ENCODE measurements around the gene INAFM1.
A peak's percentile ranks its signal among the peaks of the same experiment; 100 is the strongest.

Gene INAFM1

GRCh38 chr19:47274071-47274890, at the start of gene INAFM1:
Gene INAFM1, plus strand, starts transcription at chr19:47274885. Its CDS starts 35 bp downstream, at chr19:47274920.
- ChIA-PET CTCF (interaction anchor here (0.5 to 5.8 kb wide), 8 partner anchors 13 to 154 kb away, joined by 3 to 88 read pairs (median 5); partner anchors contain the start of gene DHX34), POLR2A (interaction anchor here (0.6 to 4.0 kb wide), 10 partner anchors 12 to 161 kb away, joined by 3 to 27 read pairs (median 4); partner anchors contain the start of genes CCDC9 and ZC3H4)
- H3K4me3 ChIP-seq (ENCODE audit: low read depth, low read length), result peak within 1 kb of the TSS; percentile 85
- TF ChIP-seq CTCF (IDR thresholded peaks at IDR 0.05; ENCODE audit: insufficient read depth, low read length, missing control alignments), result no peak
- no peak for DNase-seq (ENCODE audit: low read depth, low spot score)

DNA sequence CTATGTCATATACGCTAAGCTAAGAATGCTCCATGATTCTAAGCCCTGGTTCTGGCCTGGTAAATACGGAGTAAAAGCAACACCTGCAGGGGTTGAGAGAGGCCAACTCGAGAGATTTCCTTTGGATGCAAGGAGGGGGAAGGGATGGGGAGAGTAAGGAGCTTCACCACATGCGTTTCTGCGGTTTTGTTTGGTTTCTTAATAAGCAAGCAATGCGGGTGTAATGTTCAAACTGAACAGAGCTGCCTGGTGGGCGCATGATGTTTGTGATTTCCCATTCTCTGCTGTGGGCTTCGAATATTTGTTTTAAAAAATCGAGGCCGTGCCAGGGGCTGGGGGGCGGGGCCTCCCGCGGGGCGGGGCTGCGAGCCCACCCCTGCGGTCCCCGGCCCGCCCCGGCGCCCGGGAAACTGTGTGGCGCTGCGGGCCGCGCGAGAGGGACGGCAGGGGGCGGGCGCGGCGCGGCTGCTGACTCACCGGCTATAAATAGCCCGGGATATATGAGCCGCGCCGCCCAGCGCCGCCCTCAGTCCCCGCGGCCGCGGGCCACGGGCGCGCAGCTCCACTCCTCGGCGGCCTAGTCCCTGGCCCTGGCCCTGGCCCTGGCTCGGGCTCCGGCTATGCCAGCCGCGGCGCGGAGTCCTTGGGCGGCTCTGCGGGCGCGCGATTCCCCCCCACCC, 48.8 kb upstream of the INAFM1 start:
- POLR2A ChIA-PET, result interaction anchor here (0.5 to 4.6 kb wide), 21 partner anchors 9 to 265 kb away, joined by 3 to 79 read pairs (median 6); partner anchors contain the start of genes CCDC9 and NPAS1
- TF ChIP-seq CTCF (IDR thresholded peaks at IDR 0.05; ENCODE audit: insufficient read depth, low read length, missing control alignments), result peak; percentile 32
- peak overlapping the region; percentile 95 for H3K4me3 ChIP-seq (ENCODE audit: low read depth, low read length)
- CTCF ChIA-PET, result interaction anchor here (0.8 to 9.0 kb wide), 10 partner anchors 12 to 76 kb away, joined by 3 to 145 read pairs (median 3); partner anchors contain the start of gene CCDC9
- DNase-seq (ENCODE audit: low read depth, low spot score), result no peak

DNA sequence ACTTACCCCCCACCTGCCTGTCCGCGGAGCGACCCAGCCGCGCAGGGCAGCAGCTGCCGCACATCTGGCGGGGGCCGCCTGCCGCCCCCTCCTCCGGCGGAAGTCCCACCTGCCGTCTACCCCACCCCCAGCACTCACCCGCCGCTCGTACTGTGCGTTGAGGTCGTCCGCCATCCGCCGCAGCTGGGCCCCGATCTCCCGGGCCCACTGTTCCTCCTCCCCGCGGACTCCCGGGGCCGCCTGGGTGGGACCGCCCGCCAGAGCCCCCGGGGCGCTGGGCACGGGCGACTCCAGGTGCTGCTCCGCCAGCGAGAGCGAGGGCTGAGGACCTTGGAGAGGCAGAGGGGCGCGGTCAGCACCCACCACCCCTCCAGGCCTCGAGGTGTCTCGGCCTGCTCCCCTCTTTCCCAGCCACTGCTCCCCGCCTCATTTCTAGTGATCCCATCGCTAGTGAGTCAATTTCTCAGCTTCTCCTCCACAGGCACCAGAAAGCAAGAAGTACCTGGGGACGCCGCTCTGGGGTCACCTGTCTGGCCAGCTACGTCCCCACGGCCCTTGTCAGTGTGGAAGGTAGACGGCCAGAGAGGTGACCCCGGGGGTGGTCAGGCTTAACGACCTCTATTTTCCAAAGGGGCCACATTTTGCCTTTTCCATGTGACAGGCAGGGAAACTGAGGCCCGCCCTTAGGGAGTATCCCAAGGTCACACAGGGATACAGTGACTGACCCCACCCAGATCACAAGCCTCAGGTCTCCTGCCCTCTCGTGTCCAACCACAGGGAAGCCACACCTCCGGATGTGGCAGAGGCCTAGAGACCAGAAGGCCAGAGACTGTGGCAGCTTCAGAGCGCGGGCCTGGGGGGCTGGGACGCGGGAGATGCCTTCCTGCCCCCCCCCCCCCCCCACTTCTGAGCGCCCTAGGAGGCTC, 48.0 kb upstream of the INAFM1 start:
- no peak for DNase-seq (ENCODE audit: low read depth, low spot score)
- TF ChIP-seq CTCF (IDR thresholded peaks at IDR 0.05; ENCODE audit: insufficient read depth, low read length, missing control alignments), result no peak
- ChIA-PET CTCF (interaction anchor here (0.8 to 9.0 kb wide), 6 partner anchors 12 to 76 kb away, joined by 3 to 145 read pairs (median 7); no protein-coding TSS in a partner anchor), POLR2A (interaction anchor here (0.6 to 4.6 kb wide), 14 partner anchors 9 to 207 kb away, joined by 3 to 79 read pairs (median 6); partner anchors contain the start of genes CCDC9, NPAS1 and ZC3H4)
- peak overlapping the region; percentile 95 for H3K4me3 ChIP-seq (ENCODE audit: low read depth, low read length)

DNA sequence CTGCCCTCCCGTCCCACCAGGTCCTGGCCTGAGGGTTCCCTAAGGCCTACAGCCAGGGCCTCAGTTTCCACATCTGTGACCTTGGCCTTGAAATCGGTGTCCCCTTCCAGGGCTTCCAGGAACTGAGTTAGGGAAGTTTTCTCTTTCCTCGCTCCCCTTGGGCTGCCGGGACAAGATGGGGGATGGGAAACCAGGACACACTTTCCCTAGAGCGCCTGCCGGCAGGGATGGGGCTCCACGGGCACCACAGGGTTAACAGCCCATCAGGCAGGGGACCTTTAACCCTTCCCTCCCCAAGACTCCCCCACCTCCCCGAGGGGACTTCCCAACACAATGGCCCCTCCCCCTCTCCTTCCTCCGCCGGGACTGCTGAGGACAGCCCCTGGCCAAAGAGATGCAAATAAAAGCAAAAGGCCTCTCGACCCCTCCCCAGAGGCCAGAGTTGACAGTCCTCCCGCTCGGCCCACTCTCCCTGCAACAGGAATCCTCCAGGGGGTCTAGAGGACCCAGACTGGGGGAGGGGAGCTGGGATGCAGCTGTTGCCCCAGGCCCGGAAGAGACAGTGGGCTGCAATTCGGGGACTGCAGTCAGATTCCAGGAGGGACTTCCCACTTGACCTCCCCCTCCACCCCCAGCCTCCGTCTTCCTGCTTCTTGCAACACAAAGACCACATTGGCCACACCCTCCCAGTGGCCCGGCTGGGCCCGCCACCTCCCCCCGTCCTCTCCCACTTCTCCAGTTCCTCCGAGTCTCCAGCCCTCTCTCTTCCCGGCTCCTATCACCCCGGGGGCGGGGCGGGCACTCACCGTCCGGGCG, 47.1 kb upstream of the INAFM1 start:
- POLR2A ChIA-PET, result interaction anchor here (0.8 to 4.6 kb wide), 8 partner anchors 11 to 114 kb away, joined by 3 to 79 read pairs (median 12); partner anchors contain the start of genes CCDC9 and ZC3H4
- DNase-seq (ENCODE audit: low read depth, low spot score), result peak; percentile 76
- no peak for TF ChIP-seq CTCF (IDR thresholded peaks at IDR 0.05; ENCODE audit: insufficient read depth, low read length, missing control alignments)
- H3K4me3 ChIP-seq (ENCODE audit: low read depth, low read length), result peak overlapping the region; percentile 95
- CTCF ChIA-PET, result interaction anchor here (0.7 to 9.0 kb wide), 4 partner anchors 14 to 77 kb away, joined by 3 to 145 read pairs (median 57); no protein-coding TSS in a partner anchor
